ENCODE data around the gene PDE7B.

Gene PDE7B

DNA sequence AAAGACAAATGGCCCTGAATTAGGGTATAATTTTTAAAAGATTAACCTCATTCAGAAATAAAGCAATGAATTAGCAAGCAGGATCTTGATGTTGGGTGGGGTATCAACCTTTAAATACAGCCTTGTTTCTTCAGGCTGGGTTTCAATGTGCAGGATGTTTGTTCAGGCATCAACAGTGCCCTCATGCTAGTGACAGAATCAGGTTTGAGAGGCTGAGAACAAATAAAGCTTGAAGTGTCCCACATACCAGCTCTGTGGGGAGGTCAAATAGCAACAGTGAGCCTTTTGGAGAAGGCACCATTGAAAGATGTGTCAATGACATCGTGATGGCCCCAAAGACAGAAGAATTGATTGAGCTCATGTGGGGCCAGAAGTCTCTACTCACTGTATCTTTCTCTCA lies 330.4 kb downstream of the PDE7B start:
- Mint-ChIP-seq H3K36me3 (ENCODE audit: low read depth) (peaks cover 39% of the 10 kb centered on the region), H3K27ac (no peak overlapping the region), H3K27me3 (ENCODE audit: low read depth) (no peaks in the 10 kb centered on the region)

DNA sequence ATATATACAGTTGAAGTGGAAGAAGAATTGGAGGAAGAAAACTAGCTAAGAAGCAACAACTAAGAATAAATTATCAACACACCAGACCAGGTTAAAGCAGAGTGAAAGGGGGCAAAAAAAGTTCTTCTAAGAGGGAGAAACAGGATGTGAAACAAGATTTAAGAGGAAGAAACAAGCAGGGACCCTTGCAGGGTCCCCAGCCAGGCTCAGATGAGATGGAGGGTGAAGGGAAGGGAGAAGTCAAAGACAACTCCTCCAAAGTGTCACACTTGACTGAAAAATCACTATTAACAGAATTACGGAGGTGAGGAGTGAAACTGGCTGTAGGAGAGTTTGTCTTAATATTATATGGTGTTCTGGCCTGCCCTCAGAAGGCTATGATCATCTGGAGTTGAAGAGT lies 333.2 kb downstream of the PDE7B start:
- Mint-ChIP-seq H3K9me3 (no peaks in the 10 kb centered on the region), H3K36me3 (ENCODE audit: low read depth) (peaks cover 33% of the 10 kb centered on the region), H3K27ac (no peak overlapping the region), H3K4me1 (ENCODE audit: low read depth) (peaks cover 3% of the 10 kb centered on the region), H3K4me3 (no peak overlapping the region), H3K27me3 (ENCODE audit: low read depth) (no peaks in the 10 kb centered on the region)
- DNase-seq (ENCODE audit: low spot score) = no peak

More for the DNA sequence above, 330.4 kb downstream of the PDE7B start:
- Mint-ChIP-seq H3K4me1 (ENCODE audit: low read depth) (peaks cover 8% of the 10 kb centered on the region), H3K9me3 (no peaks in the 10 kb centered on the region), H3K4me3 (no peak overlapping the region)
- no peak for DNase-seq (ENCODE audit: low spot score)

- peaks cover 3% of the 10 kb centered on the region for H3K4me1 Mint-ChIP-seq (ENCODE audit: low read depth)
- no peak overlapping the region for H3K27ac Mint-ChIP-seq
- H3K36me3 Mint-ChIP-seq (ENCODE audit: low read depth) = peaks cover 30% of the 10 kb centered on the region
- no peaks in the 10 kb centered on the region for H3K9me3 Mint-ChIP-seq
- no peaks in the 10 kb centered on the region for H3K27me3 Mint-ChIP-seq (ENCODE audit: low read depth)
- no peak for DNase-seq (ENCODE audit: low spot score)
- no peak overlapping the region for H3K4me3 Mint-ChIP-seq
Observed at GRCh38 chr6:136186363-136186762, 334.9 kb downstream of the PDE7B start.

GRCh38 chr6:136188486-136188885 lies 337.0 kb downstream of the PDE7B start:
- no peaks in the 10 kb centered on the region for H3K9me3 Mint-ChIP-seq
- DNase-seq (ENCODE audit: low spot score) = no peak
- H3K36me3 Mint-ChIP-seq (ENCODE audit: low read depth) = peaks cover 27% of the 10 kb centered on the region
- H3K4me3 Mint-ChIP-seq = no peak overlapping the region
- no peak overlapping the region for H3K27ac Mint-ChIP-seq
- H3K4me1 Mint-ChIP-seq (ENCODE audit: low read depth) = peaks cover 3% of the 10 kb centered on the region
- H3K27me3 Mint-ChIP-seq (ENCODE audit: low read depth) = no peaks in the 10 kb centered on the region

GRCh38 chr6:136189104-136189503 lies 337.6 kb downstream of the PDE7B start:
- peaks cover 3% of the 10 kb centered on the region for H3K4me1 Mint-ChIP-seq (ENCODE audit: low read depth)
- H3K27ac Mint-ChIP-seq = no peak overlapping the region
- H3K27me3 Mint-ChIP-seq (ENCODE audit: low read depth) = no peaks in the 10 kb centered on the region
- no peak overlapping the region for H3K4me3 Mint-ChIP-seq
- peaks cover 24% of the 10 kb centered on the region for H3K36me3 Mint-ChIP-seq (ENCODE audit: low read depth)
- DNase-seq (ENCODE audit: low spot score) = no peak
- no peaks in the 10 kb centered on the region for H3K9me3 Mint-ChIP-seq

DNA sequence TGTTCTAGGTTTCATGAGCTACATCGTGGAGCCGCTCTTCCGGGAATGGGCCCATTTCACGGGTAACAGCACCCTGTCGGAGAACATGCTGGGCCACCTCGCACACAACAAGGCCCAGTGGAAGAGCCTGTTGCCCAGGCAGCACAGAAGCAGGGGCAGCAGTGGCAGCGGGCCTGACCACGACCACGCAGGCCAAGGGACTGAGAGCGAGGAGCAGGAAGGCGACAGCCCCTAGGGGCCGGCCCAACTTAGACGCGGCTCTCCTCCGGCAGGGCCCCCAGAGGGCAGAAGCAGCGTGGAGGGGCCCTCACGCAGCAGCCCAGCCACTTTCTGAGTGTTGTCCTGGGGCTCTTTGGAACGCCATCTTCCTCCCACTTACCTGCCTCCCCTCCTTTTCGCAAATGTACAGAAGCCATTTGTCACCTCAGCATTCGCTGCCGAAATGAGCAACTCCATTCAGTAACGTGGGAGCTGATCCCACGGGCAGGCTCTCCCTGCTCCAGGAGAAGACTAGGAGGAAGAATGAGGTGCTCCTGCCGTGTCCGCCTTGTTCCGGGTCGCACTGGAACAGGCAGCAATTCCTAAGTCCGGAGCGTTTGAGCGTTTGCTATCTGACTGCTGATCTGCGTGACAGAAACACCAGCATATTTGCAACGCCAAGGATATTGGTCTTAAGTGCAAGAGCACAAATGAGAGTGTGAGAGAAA lies 340.3 kb downstream of the PDE7B start:
- Mint-ChIP-seq H3K4me3 (no peak overlapping the region), H3K36me3 (ENCODE audit: low read depth) (peaks cover 20% of the 10 kb centered on the region), H3K27me3 (ENCODE audit: low read depth) (no peaks in the 10 kb centered on the region), H3K27ac (no peak overlapping the region), H3K4me1 (ENCODE audit: low read depth) (no peaks in the 10 kb centered on the region), H3K9me3 (no peaks in the 10 kb centered on the region)
- DNase-seq (ENCODE audit: low spot score) = no peak

DNA sequence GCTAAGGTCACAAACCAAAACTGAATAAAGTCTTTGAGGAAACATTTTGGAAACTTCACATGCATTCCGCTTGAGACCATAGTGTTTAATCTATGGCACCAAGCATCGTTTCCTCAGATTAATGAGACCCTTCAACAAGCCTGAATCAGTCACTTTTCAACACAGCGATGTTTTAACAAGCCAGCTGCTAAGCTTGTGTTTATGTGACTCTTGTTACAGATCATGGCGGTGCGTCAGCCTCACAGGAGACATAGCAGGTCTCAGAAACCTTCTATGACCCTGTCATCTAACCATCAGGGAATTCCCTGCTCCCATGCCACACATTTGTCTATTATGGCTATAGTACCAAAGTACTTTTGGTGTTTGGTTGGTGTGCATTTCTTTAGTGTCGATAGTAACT lies 341.4 kb downstream of the PDE7B start:
- Mint-ChIP-seq H3K9me3 (no peaks in the 10 kb centered on the region), H3K27me3 (ENCODE audit: low read depth) (no peaks in the 10 kb centered on the region), H3K4me1 (ENCODE audit: low read depth) (no peaks in the 10 kb centered on the region), H3K36me3 (ENCODE audit: low read depth) (peaks cover 18% of the 10 kb centered on the region), H3K4me3 (no peak overlapping the region), H3K27ac (no peak overlapping the region)
- no peak for DNase-seq (ENCODE audit: low spot score)

DNA sequence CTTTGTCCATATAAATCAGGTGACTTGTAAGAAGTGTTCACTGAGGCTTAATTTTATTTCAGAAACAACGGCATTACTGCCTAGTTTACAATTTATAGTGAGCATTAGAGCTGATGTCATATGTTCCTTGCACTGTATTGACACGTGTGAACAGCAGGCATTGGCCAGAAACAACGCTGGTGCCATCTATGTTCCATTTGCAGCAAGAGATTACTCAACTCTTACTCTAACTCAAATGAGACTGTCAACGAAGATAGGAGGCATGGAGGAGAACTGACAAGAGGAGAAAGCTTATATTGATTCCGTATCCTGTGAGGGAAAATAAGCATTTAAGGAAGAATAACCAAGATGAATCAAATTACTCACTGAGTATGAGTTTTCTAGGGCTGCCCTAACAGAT lies 350.2 kb downstream of the PDE7B start:
- Mint-ChIP-seq H3K9me3 (no peaks in the 10 kb centered on the region), H3K4me3 (no peak overlapping the region), H3K4me1 (ENCODE audit: low read depth) (no peaks in the 10 kb centered on the region)

GRCh38 chr6:136208783-136209182 lies 357.3 kb downstream of the PDE7B start:
- no peaks in the 10 kb centered on the region for H3K9me3 Mint-ChIP-seq
- H3K27ac Mint-ChIP-seq = no peak overlapping the region
- no peaks in the 10 kb centered on the region for H3K36me3 Mint-ChIP-seq (ENCODE audit: low read depth)
- H3K27me3 Mint-ChIP-seq (ENCODE audit: low read depth) = no peaks in the 10 kb centered on the region
- H3K4me3 Mint-ChIP-seq = no peak overlapping the region
- H3K4me1 Mint-ChIP-seq (ENCODE audit: low read depth) = no peaks in the 10 kb centered on the region
- no peak for DNase-seq (ENCODE audit: low spot score)

More for the DNA sequence above, 350.2 kb downstream of the PDE7B start:
- H3K27me3 Mint-ChIP-seq (ENCODE audit: low read depth) = no peaks in the 10 kb centered on the region
- DNase-seq (ENCODE audit: low spot score) = no peak
- H3K36me3 Mint-ChIP-seq (ENCODE audit: low read depth) = no peaks in the 10 kb centered on the region
- H3K27ac Mint-ChIP-seq = no peak overlapping the region

DNA sequence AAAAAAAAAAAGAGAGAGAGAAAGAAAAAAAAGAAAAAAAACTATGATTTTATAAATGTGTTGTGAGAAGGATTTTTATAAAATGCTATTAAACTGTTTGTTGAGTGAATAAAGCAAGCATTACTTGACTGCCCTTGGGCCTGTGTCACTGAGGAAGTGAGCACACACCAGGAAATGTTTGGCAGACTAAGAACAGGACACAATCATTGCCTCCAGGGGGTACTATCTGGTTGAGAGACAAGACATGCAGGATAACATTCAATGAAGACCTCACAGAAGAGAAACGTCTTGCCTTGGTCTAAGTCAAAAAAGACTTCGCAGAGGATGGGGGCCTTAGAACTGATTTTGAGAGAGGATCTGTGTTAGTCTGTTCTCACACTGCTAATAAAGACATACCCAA lies 358.0 kb downstream of the PDE7B start:
- Mint-ChIP-seq H3K9me3 (no peaks in the 10 kb centered on the region), H3K4me1 (ENCODE audit: low read depth) (no peaks in the 10 kb centered on the region), H3K27ac (no peak overlapping the region), H3K36me3 (ENCODE audit: low read depth) (no peaks in the 10 kb centered on the region), H3K27me3 (ENCODE audit: low read depth) (no peaks in the 10 kb centered on the region), H3K4me3 (no peak overlapping the region)
- DNase-seq (ENCODE audit: low spot score) = no peak

DNA sequence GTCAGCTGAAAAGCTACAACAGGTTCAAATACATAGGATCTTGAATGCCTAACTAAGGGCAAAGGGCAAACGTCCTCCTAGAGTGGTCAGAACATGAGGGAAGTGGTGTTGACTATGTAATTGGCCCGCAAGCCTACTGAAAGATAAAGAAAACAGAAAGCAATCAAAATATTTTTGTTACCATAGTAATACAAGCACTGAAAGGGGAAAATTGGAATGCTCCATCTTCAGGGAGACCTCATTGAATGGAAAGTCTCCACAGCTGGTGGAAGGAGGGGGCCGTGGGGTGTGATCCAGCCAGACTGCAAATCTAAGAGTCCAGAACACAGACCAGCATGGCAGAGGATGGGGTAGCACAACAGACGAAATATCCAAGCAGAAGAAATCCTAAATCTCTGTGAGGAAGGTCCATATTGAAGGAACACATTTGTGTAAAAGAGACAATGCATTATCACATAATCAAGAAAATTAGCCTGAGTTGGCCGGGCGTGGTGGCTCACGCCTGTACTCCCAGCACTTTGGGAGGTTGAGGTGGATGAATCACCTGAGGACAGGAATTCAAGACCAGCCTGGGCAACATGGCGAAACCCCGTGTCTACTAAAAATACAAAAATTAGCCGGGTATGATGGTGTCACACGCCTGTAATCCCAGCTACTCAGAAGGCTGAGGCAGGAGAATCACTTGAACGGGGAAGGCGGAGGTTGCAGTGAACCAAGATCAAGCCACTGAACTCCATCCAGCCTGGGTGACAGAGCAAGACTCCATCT lies 359.1 kb downstream of the PDE7B start:
- no peak for DNase-seq (ENCODE audit: low spot score)
- no peak overlapping the region for H3K27ac Mint-ChIP-seq

DNA sequence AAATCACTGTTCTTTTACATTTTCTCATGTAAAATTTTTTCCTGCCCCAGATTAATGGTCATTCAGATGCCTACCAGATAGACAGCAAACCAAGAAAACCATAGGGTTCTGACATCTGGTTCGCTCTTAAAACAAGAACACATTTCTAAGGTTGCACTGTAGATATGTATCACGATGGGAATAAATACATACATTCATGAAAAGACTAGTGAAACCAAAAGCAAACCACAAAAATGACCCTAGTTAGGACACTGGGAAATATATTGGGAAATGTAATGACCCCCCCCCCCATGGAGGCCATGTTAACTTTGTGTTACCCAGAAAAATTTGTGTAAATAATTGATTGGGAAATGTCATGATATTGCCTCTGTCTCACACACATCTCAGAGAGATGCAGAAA lies 361.1 kb downstream of the PDE7B start:
- Mint-ChIP-seq H3K9me3 (no peaks in the 10 kb centered on the region), H3K4me1 (ENCODE audit: low read depth) (no peaks in the 10 kb centered on the region), H3K27ac (no peak overlapping the region), H3K36me3 (ENCODE audit: low read depth) (no peaks in the 10 kb centered on the region), H3K4me3 (no peak overlapping the region), H3K27me3 (ENCODE audit: low read depth) (peaks cover 3% of the 10 kb centered on the region)
- no peak for DNase-seq (ENCODE audit: low spot score)

More for the DNA sequence above, 359.1 kb downstream of the PDE7B start:
- Mint-ChIP-seq H3K4me3 (no peak overlapping the region), H3K9me3 (no peaks in the 10 kb centered on the region), H3K4me1 (ENCODE audit: low read depth) (no peaks in the 10 kb centered on the region), H3K36me3 (ENCODE audit: low read depth) (no peaks in the 10 kb centered on the region), H3K27me3 (ENCODE audit: low read depth) (peaks cover 1% of the 10 kb centered on the region)

GRCh38 chr6:136213012-136213539 lies 361.6 kb downstream of the PDE7B start:
- peaks cover 3% of the 10 kb centered on the region for H3K27me3 Mint-ChIP-seq (ENCODE audit: low read depth)
- no peaks in the 10 kb centered on the region for H3K36me3 Mint-ChIP-seq (ENCODE audit: low read depth)
- H3K9me3 Mint-ChIP-seq = no peaks in the 10 kb centered on the region
- no peaks in the 10 kb centered on the region for H3K4me1 Mint-ChIP-seq (ENCODE audit: low read depth)
- no peak overlapping the region for H3K4me3 Mint-ChIP-seq
- H3K27ac Mint-ChIP-seq = no peak overlapping the region
- no peak for DNase-seq (ENCODE audit: low spot score)

GRCh38 chr6:136213853-136214252 lies 362.4 kb downstream of the PDE7B start:
- Mint-ChIP-seq H3K27ac (no peak overlapping the region), H3K27me3 (ENCODE audit: low read depth) (peaks cover 3% of the 10 kb centered on the region), H3K9me3 (no peaks in the 10 kb centered on the region), H3K36me3 (ENCODE audit: low read depth) (no peaks in the 10 kb centered on the region), H3K4me3 (no peak overlapping the region), H3K4me1 (ENCODE audit: low read depth) (no peaks in the 10 kb centered on the region)
- DNase-seq (ENCODE audit: low spot score) = no peak

Measured in T-helper 2 cell treated with Interferon-gamma antibody and Interleukin-4, amounts not matched to agents 5 μg/mL and 100 μg/mL, for 36 hours (primary cell).